DMS53 treated with DMSO at 0.1 percent for 48 hours (cell line): Measurements from ENCODE around the gene NUBPL.

ENCODE experiments used
- DNase-seq: peaks from one replicate; lab custom pipeline; 2025; ENCODE audit not compliant: unreplicated experiment; lab: John Stamatoyannopoulos, UW

The NUBPL gene

GRCh38 chr14:31902945-31903646, 341.9 kb downstream of the NUBPL start:
- no peak for DNase-seq

- no peak for DNase-seq
Observed at GRCh38 chr14:31909977-31910376, 348.8 kb downstream of the NUBPL start.
